Activated T-helper 1 cell treated with anti-CD3 and anti-CD28 coated beads, Interleukin-12 subunit alpha, Interleukin-12 subunit beta, Interleukin-2, Interleukin-4 antibody, amounts not matched to agents 30 ng/mL and 10 ng/mL and 1 ng/mL, durations not matched to agents 14 hours and 24 hours and 36 hours (primary cell): ENCODE results near the gene RHBDD3. TPM values are rescaled to one million over a fixed set of nuclear protein-coding genes. Genes with fewer than 3 reads are reported as not detected.

Experiments
- DNase-seq: peaks from one replicate; pipeline ENCODE4 v3.0.0; 2021; ENCODE audit warnings: low spot score
- H3K27ac Mint-ChIP-seq: one replicate; pipeline ENCODE4 v1.8.0; 2021; ENCODE audit warnings: mild to moderate bottlenecking, mixed read lengths
- H3K27me3 Mint-ChIP-seq: one replicate; pipeline ENCODE4 v1.8.0; 2022; ENCODE audit warnings: mild to moderate bottlenecking, moderate library complexity, mixed read lengths; ENCODE audit not compliant: insufficient read depth
- H3K36me3 Mint-ChIP-seq: one replicate; pipeline ENCODE4 v1.8.0; 2021; ENCODE audit warnings: low read depth, mixed read lengths
- H3K4me1 Mint-ChIP-seq: one replicate; pipeline ENCODE4 v1.8.0; 2021; ENCODE audit warnings: low read depth, mixed read lengths
- H3K4me3 Mint-ChIP-seq: one replicate; pipeline ENCODE4 v1.8.0; 2021; ENCODE audit warnings: mild to moderate bottlenecking, moderate library complexity, mixed read lengths
- H3K9me3 Mint-ChIP-seq: one replicate; pipeline ENCODE4 v1.8.0; 2021; ENCODE audit warnings: mixed read lengths
- intact Hi-C: fragments of 100-400 bp; cut with micrococcal nuclease; formaldehyde crosslinking; loops from one replicate; pipeline ENCODE4 v1.15.1; 2024
- total RNA-seq: library from RNA; stranded (reverse); gene quantifications from 2 replicates; pipeline ENCODE4 v1.2.3, GENCODE V29; 2022

RHBDD3 gene
- total RNA-seq, 1 donor from 2014 or later, result 59.4 TPM

DNA sequence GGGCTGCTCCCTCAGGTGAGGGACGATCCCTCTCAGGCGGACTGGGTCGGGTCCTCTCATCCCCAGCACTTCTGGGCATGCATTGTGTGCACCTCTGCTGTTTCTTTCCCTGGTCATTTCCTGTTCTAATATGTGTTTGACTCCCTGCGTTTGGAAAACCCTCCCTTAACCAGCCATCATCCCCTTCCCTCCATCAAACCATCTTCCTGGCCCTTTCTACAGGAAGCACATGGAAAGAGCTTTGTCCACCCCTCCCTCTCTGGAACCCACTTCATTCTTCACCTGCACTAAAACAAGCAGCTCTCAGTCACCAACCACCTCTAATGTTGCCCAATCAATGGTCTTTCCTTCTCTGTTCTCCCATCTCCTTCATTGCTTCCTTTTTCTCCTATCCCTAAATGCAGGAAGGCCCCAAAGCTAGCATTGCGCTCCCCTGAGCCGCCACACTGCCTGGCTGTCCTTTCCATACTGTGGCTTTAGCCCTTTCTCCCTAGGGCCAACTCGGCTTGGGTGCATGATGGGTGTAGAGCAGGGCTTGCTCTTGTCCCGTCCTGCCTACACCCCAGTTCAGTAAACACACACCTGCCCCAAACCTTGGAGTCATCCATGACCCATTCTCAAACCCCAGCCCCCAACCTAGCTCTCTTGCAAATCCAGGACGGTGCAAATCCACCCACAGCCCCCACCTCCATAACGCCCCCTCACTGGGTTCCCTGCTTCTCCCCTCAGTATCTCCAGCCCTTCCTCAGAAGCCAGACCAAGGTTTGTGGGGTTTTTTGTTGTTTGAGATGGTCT, 33.2 kb upstream of the RHBDD3 start:
- Mint-ChIP-seq H3K36me3 (peaks cover 38% of the 10 kb centered on the region), H3K27ac (peak overlapping the region; percentile 36), H3K4me3 (no peak overlapping the region), H3K27me3 (no peaks in the 10 kb centered on the region), H3K9me3 (no peaks in the 10 kb centered on the region), H3K4me1 (peaks cover 8% of the 10 kb centered on the region)
- no peak for DNase-seq
- intact Hi-C loops, result no loop called here

DNA sequence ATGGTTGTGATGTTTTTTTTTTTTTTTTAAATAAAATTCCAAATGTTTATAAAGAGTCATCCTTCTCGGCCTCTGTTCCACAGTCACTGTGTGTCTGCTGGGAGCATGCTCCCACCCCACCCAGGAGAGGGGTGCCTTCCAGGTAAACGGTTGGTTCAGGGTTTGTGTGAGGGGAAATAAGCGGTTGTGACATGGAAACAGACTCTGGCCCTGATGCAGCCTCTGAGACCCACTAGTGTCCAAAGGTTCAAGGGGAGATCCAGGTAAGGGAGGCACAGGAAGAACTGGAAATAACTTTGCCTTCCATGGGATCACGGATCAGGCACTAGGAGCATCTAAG, 32.7 kb upstream of the RHBDD3 start:
- Mint-ChIP-seq H3K27me3 (no peaks in the 10 kb centered on the region), H3K27ac (no peak overlapping the region), H3K36me3 (peaks cover 43% of the 10 kb centered on the region), H3K4me3 (no peak overlapping the region), H3K9me3 (no peaks in the 10 kb centered on the region), H3K4me1 (peaks cover 8% of the 10 kb centered on the region)
- DNase-seq, result no peak
- intact Hi-C loops, result no loop called here

DNA sequence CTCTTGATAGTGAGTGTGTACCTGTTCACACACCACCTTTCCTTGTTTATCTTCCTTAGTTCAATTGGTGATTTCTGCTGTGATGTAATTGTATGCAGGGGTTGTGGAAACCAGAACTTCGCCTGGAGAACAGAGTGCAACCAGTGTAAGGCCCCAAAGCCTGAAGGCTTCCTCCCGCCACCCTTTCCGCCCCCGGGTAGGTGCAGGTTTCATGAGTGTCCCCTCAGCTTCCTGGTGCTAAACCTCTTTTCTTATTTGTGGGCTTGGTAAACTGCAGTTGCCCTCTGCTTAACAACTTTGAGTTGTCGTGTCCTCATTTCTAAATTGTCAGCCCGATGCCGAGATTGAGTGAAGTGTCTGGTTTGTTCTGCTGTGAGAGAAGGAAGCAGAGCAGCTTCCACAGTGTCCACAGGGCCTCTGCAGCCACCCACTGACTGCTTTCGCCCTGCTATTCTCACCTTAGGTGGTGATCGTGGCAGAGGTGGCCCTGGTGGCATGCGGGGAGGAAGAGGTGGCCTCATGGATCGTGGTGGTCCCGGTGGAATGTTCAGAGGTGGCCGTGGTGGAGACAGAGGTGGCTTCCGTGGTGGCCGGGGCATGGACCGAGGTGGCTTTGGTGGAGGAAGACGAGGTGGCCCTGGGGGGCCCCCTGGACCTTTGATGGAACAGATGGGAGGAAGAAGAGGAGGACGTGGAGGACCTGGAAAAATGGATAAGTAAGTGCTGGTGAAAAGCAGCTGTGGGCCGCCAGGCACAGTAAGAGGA, 31.5 kb upstream of the RHBDD3 start:
- Mint-ChIP-seq H3K4me1 (peaks cover 8% of the 10 kb centered on the region), H3K27ac (no peak overlapping the region), H3K4me3 (no peak overlapping the region), H3K36me3 (peaks cover 51% of the 10 kb centered on the region), H3K9me3 (no peaks in the 10 kb centered on the region), H3K27me3 (no peaks in the 10 kb centered on the region)
- intact Hi-C loops, result no loop called here
- no peak for DNase-seq

DNA sequence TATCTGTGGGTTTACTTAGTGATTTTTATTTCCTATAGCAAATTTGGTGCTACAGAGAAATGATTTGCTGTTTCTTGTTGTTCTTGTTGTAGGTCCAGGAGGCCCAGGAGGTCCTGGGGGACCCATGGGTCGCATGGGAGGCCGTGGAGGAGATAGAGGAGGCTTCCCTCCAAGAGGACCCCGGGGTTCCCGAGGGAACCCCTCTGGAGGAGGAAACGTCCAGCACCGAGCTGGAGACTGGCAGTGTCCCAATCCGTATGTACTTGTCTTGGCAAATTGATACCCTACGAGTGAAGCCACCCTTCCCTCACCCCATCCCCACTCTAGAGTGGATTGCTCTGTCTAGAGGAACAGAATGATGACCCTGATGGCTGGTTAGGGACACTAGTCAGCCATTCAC, 30.9 kb upstream of the RHBDD3 start:
- intact Hi-C loops, result no loop called here
- peaks cover 56% of the 10 kb centered on the region for H3K36me3 Mint-ChIP-seq

DNA sequence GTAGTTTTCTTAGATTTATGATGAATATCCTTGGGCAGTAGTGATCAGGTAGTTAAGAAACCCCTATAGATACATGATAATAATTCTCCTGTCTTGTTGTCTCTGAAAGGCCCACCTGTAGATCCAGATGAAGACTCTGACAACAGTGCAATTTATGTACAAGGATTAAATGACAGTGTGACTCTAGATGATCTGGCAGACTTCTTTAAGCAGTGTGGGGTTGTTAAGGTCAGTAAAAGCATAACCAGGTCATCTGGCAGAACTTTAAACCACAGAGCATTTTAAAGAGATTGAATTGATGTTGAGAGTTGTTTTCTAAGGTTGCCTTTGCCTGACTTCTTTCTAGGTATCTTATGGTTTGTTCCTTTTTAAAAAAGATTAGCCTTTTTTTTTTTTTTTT, 24.6 kb upstream of the RHBDD3 start:
- Mint-ChIP-seq H3K4me3 (no peak overlapping the region), H3K36me3 (peaks cover 72% of the 10 kb centered on the region), H3K27me3 (no peaks in the 10 kb centered on the region), H3K27ac (no peak overlapping the region), H3K9me3 (no peaks in the 10 kb centered on the region), H3K4me1 (peaks cover 6% of the 10 kb centered on the region)
- no peak for DNase-seq
- intact Hi-C loops, result no loop called here

More for the DNA sequence above, 30.9 kb upstream of the RHBDD3 start:
- Mint-ChIP-seq H3K4me1 (peaks cover 8% of the 10 kb centered on the region), H3K9me3 (no peaks in the 10 kb centered on the region), H3K4me3 (no peak overlapping the region), H3K27me3 (no peaks in the 10 kb centered on the region), H3K27ac (peak overlapping the region; percentile 48)
- no peak for DNase-seq

DNA sequence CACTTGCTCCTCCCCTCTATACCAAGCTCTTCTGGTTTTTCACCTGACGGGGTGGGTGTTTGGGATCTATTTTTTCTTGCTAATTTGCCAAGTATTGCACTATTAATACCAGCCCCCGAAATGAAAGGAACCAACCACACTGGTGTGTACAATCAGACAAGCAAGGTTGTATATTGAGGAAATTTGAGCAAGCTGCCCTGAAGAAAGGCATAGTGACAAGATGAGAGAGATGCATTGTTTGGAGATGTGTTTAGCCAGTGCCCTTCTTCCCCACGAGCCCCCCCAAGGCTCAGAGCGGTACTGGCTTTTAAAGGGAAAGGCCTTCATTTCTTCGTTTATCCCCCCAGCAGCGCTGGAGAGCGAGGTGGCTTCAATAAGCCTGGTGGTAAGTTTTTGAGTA, 23.4 kb upstream of the RHBDD3 start:
- peaks cover 75% of the 10 kb centered on the region for H3K36me3 Mint-ChIP-seq
- intact Hi-C loops, result loop anchor here (2.0 kb wide), 1 partner anchor 14 kb away; no protein-coding TSS in a partner anchor
- no peaks in the 10 kb centered on the region for H3K9me3 Mint-ChIP-seq
- no peak overlapping the region for H3K4me3 Mint-ChIP-seq
- no peaks in the 10 kb centered on the region for H3K27me3 Mint-ChIP-seq
- DNase-seq, result no peak
- H3K4me1 Mint-ChIP-seq, result peaks cover 6% of the 10 kb centered on the region
- H3K27ac Mint-ChIP-seq, result no peak overlapping the region

DNA sequence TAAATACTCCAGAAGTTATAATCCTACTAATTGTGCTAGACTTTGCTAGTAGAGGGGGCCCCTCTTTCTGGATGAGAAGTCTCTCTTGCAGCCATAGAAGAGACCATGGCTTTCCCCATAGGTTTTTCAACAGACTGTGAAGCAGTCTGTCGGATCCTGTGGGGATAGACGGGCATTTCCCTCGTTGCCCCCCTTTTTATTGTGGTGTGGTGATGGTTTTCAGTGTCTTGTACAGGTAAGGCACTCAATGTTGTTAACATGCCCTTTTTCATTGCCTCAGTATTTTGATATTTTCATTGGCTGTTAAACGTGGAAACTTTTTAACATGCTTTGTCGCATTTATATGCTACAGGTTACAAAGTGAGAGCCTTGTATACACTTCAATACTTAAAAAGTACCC, 22.3 kb upstream of the RHBDD3 start:
- Mint-ChIP-seq H3K4me3 (no peak overlapping the region), H3K9me3 (no peaks in the 10 kb centered on the region), H3K27me3 (no peaks in the 10 kb centered on the region), H3K4me1 (peaks cover 6% of the 10 kb centered on the region), H3K36me3 (peaks cover 70% of the 10 kb centered on the region), H3K27ac (no peak overlapping the region)
- DNase-seq, result no peak
- intact Hi-C loops, result loop anchor here (2.0 kb wide), 1 partner anchor 13 kb away; no protein-coding TSS in a partner anchor

DNA sequence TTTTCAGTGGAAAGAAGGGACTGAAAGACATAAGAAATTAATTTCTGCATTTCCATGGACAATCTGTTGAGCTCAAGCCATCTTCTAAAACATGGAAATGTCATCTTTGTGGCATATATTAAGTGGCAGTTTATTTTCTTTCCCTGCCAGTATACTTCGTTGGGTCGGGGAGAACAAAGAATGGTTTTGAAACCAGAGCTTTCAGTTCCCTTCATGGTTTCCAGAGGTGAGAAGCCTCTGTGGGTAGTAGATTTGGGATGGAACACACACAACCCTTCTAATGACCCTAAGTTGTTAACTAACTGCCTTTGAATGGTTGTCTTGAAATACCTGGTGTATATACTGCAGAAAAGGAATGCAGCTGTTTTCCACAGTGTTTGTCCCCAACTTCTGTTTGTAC, 21.1 kb upstream of the RHBDD3 start:
- H3K4me1 Mint-ChIP-seq, result peaks cover 6% of the 10 kb centered on the region
- no peaks in the 10 kb centered on the region for H3K27me3 Mint-ChIP-seq
- H3K9me3 Mint-ChIP-seq, result no peaks in the 10 kb centered on the region
- peaks cover 66% of the 10 kb centered on the region for H3K36me3 Mint-ChIP-seq
- DNase-seq, result no peak
- no peak overlapping the region for H3K27ac Mint-ChIP-seq
- intact Hi-C loops, result no loop called here
- no peak overlapping the region for H3K4me3 Mint-ChIP-seq

DNA sequence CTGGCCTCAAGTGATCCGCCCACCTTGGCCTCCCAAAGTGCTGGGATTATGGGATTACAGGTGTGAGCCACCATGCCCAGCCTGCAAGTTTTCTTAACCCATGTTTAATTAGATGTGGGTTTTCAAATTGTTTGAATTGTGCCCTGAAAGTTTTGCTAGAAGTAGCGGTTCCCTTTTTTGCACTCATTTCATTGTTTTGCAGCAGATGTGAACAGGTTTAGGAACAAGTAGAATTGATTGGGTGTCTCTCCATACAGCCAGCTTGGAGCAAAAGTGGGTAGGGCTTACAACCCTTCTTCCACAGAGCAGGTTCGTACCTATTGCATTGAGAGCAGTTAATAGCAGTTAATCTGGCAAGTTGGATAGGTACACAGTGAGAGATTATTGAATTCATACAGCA, 16.4 kb upstream of the RHBDD3 start:
- Mint-ChIP-seq H3K4me1 (peaks cover 6% of the 10 kb centered on the region), H3K9me3 (no peaks in the 10 kb centered on the region), H3K4me3 (no peak overlapping the region), H3K27me3 (no peaks in the 10 kb centered on the region), H3K36me3 (peaks cover 59% of the 10 kb centered on the region), H3K27ac (no peak overlapping the region)
- intact Hi-C loops, result no loop called here
- DNase-seq, result no peak

DNA sequence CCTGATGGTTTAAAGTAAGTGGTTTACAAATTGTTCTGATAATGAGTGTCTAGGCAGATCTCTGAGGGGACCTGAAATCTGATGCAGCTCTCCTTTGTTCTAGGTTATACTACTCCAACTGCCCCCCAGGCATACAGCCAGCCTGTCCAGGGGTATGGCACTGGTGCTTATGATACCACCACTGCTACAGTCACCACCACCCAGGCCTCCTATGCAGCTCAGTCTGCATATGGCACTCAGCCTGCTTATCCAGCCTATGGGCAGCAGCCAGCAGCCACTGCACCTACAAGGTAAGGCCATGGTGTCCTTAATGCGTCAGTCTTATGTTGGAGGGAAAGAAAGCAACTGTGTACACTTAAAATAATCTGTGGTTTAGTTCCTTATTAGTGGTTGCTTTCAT, 10.1 kb upstream of the RHBDD3 start:
- DNase-seq, result no peak
- intact Hi-C loops, result loop anchor here (2.0 kb wide), 1 partner anchor 13 kb away; no protein-coding TSS in a partner anchor
- Mint-ChIP-seq H3K27me3 (no peaks in the 10 kb centered on the region), H3K36me3 (peaks cover 69% of the 10 kb centered on the region), H3K4me1 (peaks cover 38% of the 10 kb centered on the region), H3K9me3 (no peaks in the 10 kb centered on the region), H3K27ac (no peak overlapping the region), H3K4me3 (no peak overlapping the region)

DNA sequence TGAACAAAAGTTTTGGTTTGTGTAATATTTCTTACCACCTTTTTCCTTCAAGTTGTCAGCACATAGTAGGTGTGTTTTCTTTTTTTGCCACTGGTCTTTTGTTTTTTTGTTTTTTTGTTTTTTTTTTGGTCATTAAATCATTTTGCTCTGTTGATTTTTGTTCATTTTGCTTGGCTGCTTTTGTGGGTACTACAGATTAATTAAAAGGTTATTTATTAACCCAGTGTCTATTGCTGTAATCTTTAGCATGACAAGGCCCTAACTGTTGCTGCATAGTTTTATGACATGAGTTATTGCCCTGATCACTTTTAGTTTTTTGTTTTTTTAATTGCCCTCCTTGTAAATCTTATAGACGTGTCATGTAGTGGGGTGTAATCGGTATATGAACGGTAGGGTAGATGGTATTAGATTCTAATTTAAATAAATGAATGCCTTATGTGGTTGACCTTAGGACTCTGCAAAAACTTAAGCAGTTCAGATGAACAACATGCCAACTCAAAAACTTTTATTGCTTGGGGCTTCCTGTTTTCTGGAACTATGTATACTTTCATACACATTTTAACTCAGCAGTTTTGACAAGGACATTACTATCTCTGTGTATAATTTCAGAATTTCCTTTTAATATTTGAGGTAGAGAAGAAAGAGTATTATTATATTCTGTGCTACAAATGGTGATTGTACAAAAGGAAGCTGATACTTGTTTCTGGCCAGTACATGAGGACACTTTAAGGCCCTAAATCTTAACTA, 8.2 kb upstream of the RHBDD3 start:
- H3K9me3 Mint-ChIP-seq, result no peaks in the 10 kb centered on the region

DNA sequence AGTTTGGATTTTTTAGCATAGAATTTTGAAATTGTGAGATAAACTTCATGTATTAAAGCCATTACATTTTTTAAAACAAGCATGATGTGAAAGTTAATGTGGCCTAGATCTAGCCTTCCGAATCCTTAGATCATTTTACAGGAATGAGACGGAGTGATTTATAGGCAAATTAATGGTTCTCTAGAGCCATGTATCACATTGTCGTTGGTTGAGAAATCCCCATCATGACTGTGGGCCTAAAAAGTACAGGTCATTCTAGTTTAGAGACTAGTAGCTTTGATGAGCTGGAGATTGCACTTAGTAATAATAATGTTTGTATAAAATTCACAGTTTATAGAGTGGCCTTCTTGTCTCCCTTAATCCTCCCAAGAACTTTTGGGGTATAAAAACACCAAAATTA, 7.4 kb upstream of the RHBDD3 start:
- Mint-ChIP-seq H3K4me1 (peaks cover 59% of the 10 kb centered on the region), H3K36me3 (peaks cover 75% of the 10 kb centered on the region), H3K4me3 (no peak overlapping the region), H3K27me3 (no peaks in the 10 kb centered on the region), H3K27ac (no peak overlapping the region), H3K9me3 (no peaks in the 10 kb centered on the region)
- no peak for DNase-seq
- intact Hi-C loops, result no loop called here

More for the DNA sequence above, 8.2 kb upstream of the RHBDD3 start:
- intact Hi-C loops, result loop anchor here (2.0 kb wide), 1 partner anchor 15 kb away; no protein-coding TSS in a partner anchor
- no peak overlapping the region for H3K4me3 Mint-ChIP-seq
- DNase-seq, result no peak
- H3K36me3 Mint-ChIP-seq, result peaks cover 71% of the 10 kb centered on the region
- H3K27me3 Mint-ChIP-seq, result no peaks in the 10 kb centered on the region
- peaks cover 51% of the 10 kb centered on the region for H3K4me1 Mint-ChIP-seq
- H3K27ac Mint-ChIP-seq, result no peak overlapping the region

DNA sequence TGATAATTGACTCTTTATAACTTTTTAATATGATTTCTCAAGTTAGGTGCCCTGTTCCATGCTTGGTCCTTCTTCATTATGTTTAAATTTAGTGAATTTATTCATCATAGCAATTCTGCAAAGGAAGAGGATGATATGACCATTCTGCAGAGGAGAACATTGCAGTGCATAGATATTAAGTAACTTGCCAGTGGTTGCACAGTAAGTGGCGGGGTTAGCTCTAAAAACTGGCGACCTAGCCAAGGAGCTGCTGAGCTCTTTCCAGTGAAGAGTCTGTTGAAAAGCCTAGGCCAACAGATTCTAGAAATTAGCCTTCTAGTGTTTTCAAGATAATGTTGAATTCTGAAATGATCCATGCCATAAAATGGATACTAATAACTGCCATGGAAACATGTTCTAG, 4.8 kb upstream of the RHBDD3 start:
- H3K4me1 Mint-ChIP-seq, result peaks cover 72% of the 10 kb centered on the region
- no peak overlapping the region for H3K27ac Mint-ChIP-seq
- no peaks in the 10 kb centered on the region for H3K9me3 Mint-ChIP-seq
- intact Hi-C loops, result no loop called here
- DNase-seq, result no peak
- H3K4me3 Mint-ChIP-seq, result no peak overlapping the region
- peaks cover 78% of the 10 kb centered on the region for H3K36me3 Mint-ChIP-seq
- H3K27me3 Mint-ChIP-seq, result no peaks in the 10 kb centered on the region
